CD14-positive monocyte (primary cell): Measurements from ENCODE around the gene CNTROB. TPM values are rescaled to one million over a fixed set of nuclear protein-coding genes. Genes with fewer than 3 reads are reported as not detected.

Experiments
- DNase-seq, 3 donors: peaks; one replicate each; pipeline ENCODE4 v3.0.0-alpha.2; 2011 to 2022
- H2AFZ ChIP-seq: 2 replicates; pipeline ENCODE4 v1.6.0; 2012; ENCODE audit warnings: mild to moderate bottlenecking, low read depth, low read length, inconsistent platforms; ENCODE audit not compliant: insufficient read depth, poor library complexity, severe bottlenecking
- H3K27ac ChIP-seq, 2 donors: 1 replicate in 1 of 2; 2 replicates in 1 of 2; pipeline ENCODE4 v1.5.1; 2012 to 2013; ENCODE audit warnings: low read length in 2 of 2, control low read depth in 1 of 2, inconsistent platforms in 1 of 2, low read depth in 1 of 2, mild to moderate bottlenecking in 1 of 2
- H3K27me3 ChIP-seq, 2 donors: one replicate each; pipeline versions ENCODE4 v1.6.0 to v1.6.1; 2011 to 2013; ENCODE audit warnings: low read length in 2 of 2; ENCODE audit not compliant: control insufficient read depth in 2 of 2, insufficient read depth in 2 of 2
- H3K36me3 ChIP-seq, 2 donors: replicated peaks in 1 of 2; 1 replicate in 1 of 2; 2 replicates in 1 of 2; pipeline versions ENCODE4 v1.5.1 to v1.6.1; 2012 to 2013; ENCODE audit warnings: low read length in 2 of 2, control low read depth in 1 of 2, inconsistent platforms in 1 of 2, mild to moderate bottlenecking in 1 of 2; ENCODE audit not compliant: insufficient read depth in 2 of 2, control insufficient read depth in 1 of 2
- H3K4me1 ChIP-seq, 2 donors: 1 replicate in 1 of 2; 2 replicates in 1 of 2; pipeline versions ENCODE4 v1.5.1 to v1.6.1; 2012 to 2013; ENCODE audit warnings: low read length in 2 of 2, control low read depth in 1 of 2, inconsistent platforms in 1 of 2, mild to moderate bottlenecking in 1 of 2, moderate library complexity in 1 of 2; ENCODE audit not compliant: insufficient read depth in 2 of 2, control insufficient read depth in 1 of 2
- H3K4me2 ChIP-seq: replicated peaks from 2 replicates; pipeline ENCODE3; 2012; ENCODE audit warnings: low read length, moderate library complexity, mild to moderate bottlenecking; ENCODE audit not compliant: poor library complexity, severe bottlenecking; ENCODE audit errors: extremely low read depth
- H3K4me3 ChIP-seq, 3 experiments: fragments of 200-600 bp in 1 of 3; sonication (generic) in 1 of 3; replicated peaks in 1 of 3; 1 replicate in 2 of 3; 2 replicates in 1 of 3; pipeline ENCODE4 v1.5.1; 2011 to 2013; ENCODE audit warnings: low read length in 3 of 3, mild to moderate bottlenecking in 3 of 3, control low read depth in 2 of 3, low read depth in 2 of 3, inconsistent platforms in 1 of 3, moderate library complexity in 1 of 3
- H3K79me2 ChIP-seq: 2 replicates; pipeline ENCODE4 v1.6.0; 2012; ENCODE audit warnings: mild to moderate bottlenecking, control low read depth, inconsistent platforms, low read length, moderate library complexity; ENCODE audit not compliant: insufficient read depth
- H3K9ac ChIP-seq: 2 replicates; pipeline ENCODE4 v1.6.0; 2017; ENCODE audit warnings: low read length, mild to moderate bottlenecking; ENCODE audit not compliant: insufficient read depth, poor library complexity, severe bottlenecking
- H3K9me3 ChIP-seq, 2 donors: replicated peaks in 1 of 2; 1 replicate in 1 of 2; 2 replicates in 1 of 2; pipeline versions ENCODE4 v1.5.1 to v1.6.1; 2012 to 2013; ENCODE audit warnings: low read length in 2 of 2, control low read depth in 1 of 2; ENCODE audit not compliant: control insufficient read depth in 1 of 2, insufficient read depth in 1 of 2
- H4K20me1 ChIP-seq: 2 replicates; pipeline ENCODE4 v1.6.0; 2012; ENCODE audit warnings: mild to moderate bottlenecking, low read length, control low read depth, moderate library complexity; ENCODE audit not compliant: insufficient read depth
- H3K27ac Mint-ChIP-seq, 7 donors: one replicate each; pipeline ENCODE4 v1.8.0; 2020; ENCODE audit warnings: mild to moderate bottlenecking in 7 of 7, mixed read lengths in 7 of 7, moderate library complexity in 6 of 7, inconsistent platforms in 2 of 7
- H3K27me3 Mint-ChIP-seq, 3 donors: one replicate each; pipeline ENCODE4 v1.8.0; 2021 to 2022; ENCODE audit warnings: low read depth in 3 of 3, mild to moderate bottlenecking in 3 of 3, mixed read lengths in 3 of 3, moderate library complexity in 3 of 3, inconsistent platforms in 1 of 3
- H3K36me3 Mint-ChIP-seq, 2 donors: one replicate each; pipeline ENCODE4 v1.8.0; 2020; ENCODE audit warnings: mixed read lengths in 2 of 2, inconsistent platforms in 1 of 2, mild to moderate bottlenecking in 1 of 2
- H3K4me1 Mint-ChIP-seq: one replicate; pipeline ENCODE4 v1.8.0; 2020; ENCODE audit warnings: mild to moderate bottlenecking, mixed read lengths
- H3K4me3 Mint-ChIP-seq, 2 donors: one replicate each; pipeline ENCODE4 v1.8.0; 2020; ENCODE audit warnings: mild to moderate bottlenecking in 2 of 2, mixed read lengths in 2 of 2, moderate library complexity in 1 of 2
- H3K9me3 Mint-ChIP-seq, 7 donors: one replicate each; pipeline ENCODE4 v1.8.0; 2020 to 2022; ENCODE audit warnings: mixed read lengths in 7 of 7, mild to moderate bottlenecking in 6 of 7, moderate library complexity in 6 of 7, inconsistent platforms in 2 of 7
- CTCF ChIP-seq: fragments of 200-600 bp; IDR thresholded peaks from one replicate; pipeline ENCODE4 v1.8.0; 2022; ENCODE audit warnings: antibody characterized with exemption, mild to moderate bottlenecking
- WGBS: methylation state at CpG from one replicate; pipeline ENCODE4 v1.1.5; 2013; ENCODE audit warnings: missing lambda C conversion rate; ENCODE audit not compliant: insufficient coverage; 5-methylcytosine and 5-hydroxymethylcytosine counted together
- intact Hi-C, 2 donors: fragments of 100-400 bp; cut with micrococcal nuclease; formaldehyde crosslinking; loops; one replicate each; pipeline versions ENCODE4 v1.15.0 to v1.15.1; 2023
- polyA plus RNA-seq, 3 donors: library from polyadenylated mRNA; depleted of rRNA in 1 of 3; unstranded in 2 of 3; stranded (reverse) in 1 of 3; fragments of 300-500 nt in 2 of 3; fragments of >200 nt in 1 of 3; fragmentation: Illumina TruSeq in 2 of 3; gene quantifications; 1 replicate in 2 of 3; 2 replicates in 1 of 3; pipeline ENCODE4 v1.2.3, GENCODE V29; 2012 to 2021

The CNTROB gene
- polyA plus RNA-seq, 3 donors, result 4.7 to 22.8 (median 6.5) TPM

- Histone ChIP-seq H3K79me2 (peaks cover 84% of the 10 kb centered on the region), H3K36me3 (peaks cover 14 to 30% of the 10 kb centered on the region in 2 donors), H3K9me3 (no peaks in the 10 kb centered on the region), H2AFZ (peak within 1 kb of the TSS; percentile 97), H3K27ac (peak within 1 kb of the TSS; percentile 79 to 82), H3K4me1 (peaks cover 58 to 65% of the 10 kb centered on the region in 2 donors), H3K27me3 (no peaks in the 10 kb centered on the region), H3K4me2 (peak within 1 kb of the TSS; percentile 99), H3K9ac (peak within 1 kb of the TSS; percentile 73), H3K4me3 (peak within 1 kb of the TSS; percentile 48 to 98 (median 89)), H4K20me1 (peaks cover 13% of the 10 kb centered on the region)
- Mint-ChIP-seq H3K36me3 (peaks cover 23 to 31% of the 10 kb centered on the region in 2 donors), H3K27me3 (peaks cover 0 to 1% (median 1%) of the 10 kb centered on the region in 3 donors), H3K9me3 (no peaks in the 10 kb centered on the region), H3K27ac (peak within 1 kb of the TSS in 3 of 7 donors; percentile 68 to 92 (median 87)), H3K4me3 (no peak within 1 kb of the TSS), H3K4me1 (peaks cover 13% of the 10 kb centered on the region)
- intact Hi-C loops, result no loop called here
- 59% methylated on average over 14 of the region's 18 CpGs for WGBS
- DNase-seq, result no peak
- no peak for TF ChIP-seq CTCF
Observed at GRCh38 chr17:7888184-7888920, 43.7 kb upstream of the CNTROB start, which contains the start of gene CHD3. CHD3 (plus strand) TSS chr17:7888789; CDS start chr17:7889001, 212 bp downstream.

GRCh38 chr17:7889166-7889955 lies 42.6 kb upstream of the CNTROB start:
- Histone ChIP-seq H3K4me1 (peaks cover 53 to 59% of the 10 kb centered on the region in 2 donors), H3K27me3 (no peaks in the 10 kb centered on the region), H3K36me3 (peaks cover 24 to 41% of the 10 kb centered on the region in 2 donors), H4K20me1 (peaks cover 13% of the 10 kb centered on the region), H3K79me2 (peaks cover 81% of the 10 kb centered on the region), H3K4me3 (peak overlapping the region in 1 of 3 experiments; percentile 98), H3K9ac (peak overlapping the region; percentile 25), H3K27ac (peak overlapping the region; percentile 17 to 82), H3K4me2 (peak overlapping the region; percentile 99), H3K9me3 (no peaks in the 10 kb centered on the region), H2AFZ (peak overlapping the region; percentile 24)
- Mint-ChIP-seq H3K4me3 (no peak overlapping the region), H3K27me3 (peaks cover 0 to 1% (median 1%) of the 10 kb centered on the region in 3 donors), H3K27ac (peak overlapping the region in 4 of 7 donors; percentile 37 to 92 (median 78)), H3K36me3 (peaks cover 33 to 41% of the 10 kb centered on the region in 2 donors), H3K4me1 (peaks cover 8% of the 10 kb centered on the region), H3K9me3 (no peaks in the 10 kb centered on the region)
- intact Hi-C loops, result no loop called here
- 34% methylated on average over 4 of the region's 11 CpGs for WGBS
- peak; percentile 41 for TF ChIP-seq CTCF
- peak; percentile 84 to 92 (median 88) for DNase-seq
